Stimulated activated CD8-positive, alpha-beta memory T cell treated with anti-CD3 and anti-CD28 coated beads, Interleukin-12 subunit alpha, Interleukin-12 subunit beta, amount 100 ng/mL, for 1 hour (primary cell): ENCODE measurements around the gene KDM4E.

Experiments
- DNase-seq: peaks from one replicate; pipeline ENCODE4 v3.0.0-alpha.2; 2020; ENCODE audit warnings: low read depth

KDM4E gene

GRCh38 chr11:95050595-95051202 lies 25.6 kb downstream of the KDM4E start:
- no peak for DNase-seq

GRCh38 chr11:95054356-95054755 lies 29.3 kb downstream of the KDM4E start:
- DNase-seq: no peak

GRCh38 chr11:95055283-95055897 lies 30.3 kb downstream of the KDM4E start:
- DNase-seq: no peak

GRCh38 chr11:95057959-95058358 lies 32.9 kb downstream of the KDM4E start:
- DNase-seq: no peak

- DNase-seq: no peak
These were observed 33.6 kb downstream of the KDM4E start for GRCh38 chr11:95058621-95059020.

- no peak for DNase-seq
These were observed 34.0 kb downstream of the KDM4E start for GRCh38 chr11:95059046-95059445.

- no peak for DNase-seq
These were observed 40.3 kb downstream of the KDM4E start for GRCh38 chr11:95065336-95065735.

GRCh38 chr11:95066716-95067038 lies 41.6 kb downstream of the KDM4E start, which contains the start of gene SRSF8:
TSS of gene SRSF8 (plus strand) at chr11:95066919. CDS start at chr11:95067227, 308 bp downstream.
- DNase-seq: no peak

- peak; percentile 35 for DNase-seq
These were observed 42.2 kb downstream of the KDM4E start for GRCh38 chr11:95067039-95067840.

GRCh38 chr11:95067841-95068219 lies 42.8 kb downstream of the KDM4E start:
- DNase-seq: peak; percentile 15

GRCh38 chr11:95068549-95068948 lies 43.5 kb downstream of the KDM4E start:
- peak; percentile 35 for DNase-seq

- no peak for DNase-seq
These were observed 45.4 kb downstream of the KDM4E start for GRCh38 chr11:95070471-95070870.

- DNase-seq: no peak
These were observed 47.9 kb downstream of the KDM4E start for GRCh38 chr11:95072948-95073347.

- no peak for DNase-seq
These were observed 49.9 kb downstream of the KDM4E start for GRCh38 chr11:95074792-95075563.

GRCh38 chr11:95076416-95076815 lies 51.4 kb downstream of the KDM4E start:
- no peak for DNase-seq

GRCh38 chr11:95076981-95077380 lies 51.9 kb downstream of the KDM4E start:
- DNase-seq: no peak
